SK-MEL-5 (cell line): ENCODE measurements around the gene C10orf53. TPM values are rescaled to one million over a fixed set of nuclear protein-coding genes. Genes with fewer than 3 reads are reported as not detected.
"Not testable (repeated sequence)": the region's sequence is repeated elsewhere in the genome, so short reads cannot be mapped to it uniquely, and the experiment has no call there.

Source experiments
- DNase-seq: peaks from one replicate; pipeline ENCODE4 v3.0.0-alpha.2; 2016; ENCODE audit warnings: low read depth, low spot score
- in situ Hi-C: cut with HindIII; loops from 2 replicates; pipeline ENCODE4 v1.10.0; 2016; ENCODE audit warnings: low sequenced_read_pairs, high pct_unique_total_duplicates, low pct_unique_long_range_greater_than_20kb
- total RNA-seq: library from RNA; depleted of rRNA; stranded (reverse); fragments of >200 nt; shearing (Covaris generic); gene quantifications from 2 replicates; pipeline ENCODE4 v1.2.3, GENCODE V29; 2014

The C10orf53 gene
- total RNA-seq, 1 experiment from 2014 or later, result not detected

DNA sequence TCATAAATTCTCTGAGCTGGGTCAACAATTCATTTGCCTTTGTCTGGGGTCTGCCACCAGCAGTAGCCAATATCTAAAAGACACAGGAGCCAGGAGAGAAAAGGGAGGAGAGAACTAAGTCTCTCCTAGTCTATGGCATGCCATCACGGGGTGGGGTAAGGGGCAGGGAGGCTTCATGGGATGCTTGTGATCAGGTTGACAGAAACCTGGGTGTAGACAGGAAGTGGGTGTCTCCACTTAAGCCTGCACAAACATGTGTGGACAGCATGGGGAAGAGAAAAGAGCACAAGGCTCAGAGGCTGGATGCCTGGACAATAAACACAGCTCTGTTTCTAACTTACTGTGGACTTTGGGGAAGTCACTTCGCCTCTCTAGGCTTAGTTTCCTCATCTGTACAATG is 11.5 kb upstream of the C10orf53 start:
- DNase-seq, result no peak
- in situ Hi-C loops, result no loop called here

- in situ Hi-C loops, result no loop called here
- no peak for DNase-seq
These were observed 10.8 kb upstream of the C10orf53 start for GRCh38 chr10:49668684-49669083.

DNA sequence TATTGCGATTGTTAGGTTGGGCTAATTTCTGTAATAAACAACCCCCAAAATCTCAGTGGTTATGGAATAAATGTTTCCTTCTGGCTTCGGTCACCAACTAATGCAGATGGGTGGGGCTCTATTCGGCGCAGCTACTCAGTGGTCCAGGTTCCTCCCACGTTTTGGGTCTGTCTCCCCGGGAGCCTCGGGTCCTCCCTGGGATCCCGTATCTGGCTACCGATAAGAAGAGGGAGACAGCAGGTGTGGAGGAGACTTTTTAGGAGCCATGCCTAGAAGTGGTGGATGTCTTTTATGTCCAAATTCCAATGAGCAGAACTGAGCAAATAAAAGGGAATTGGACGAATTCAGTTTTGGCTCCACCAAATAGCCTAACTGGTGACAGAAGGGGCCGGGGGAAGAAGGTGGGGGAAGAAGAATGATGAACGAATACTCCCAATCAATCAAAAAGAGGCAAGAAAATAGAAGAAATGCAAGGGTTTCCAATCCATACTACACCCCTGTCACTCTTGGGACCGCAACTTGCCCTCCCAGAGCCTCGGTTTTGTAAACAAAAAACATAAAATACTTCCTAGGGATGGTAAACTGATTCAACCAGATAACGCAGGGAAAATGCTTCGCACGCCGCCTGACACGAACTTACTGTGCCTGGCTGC is 498 bp upstream of the C10orf53 start:
- in situ Hi-C loops, result no loop called here
- no peak for DNase-seq

DNA sequence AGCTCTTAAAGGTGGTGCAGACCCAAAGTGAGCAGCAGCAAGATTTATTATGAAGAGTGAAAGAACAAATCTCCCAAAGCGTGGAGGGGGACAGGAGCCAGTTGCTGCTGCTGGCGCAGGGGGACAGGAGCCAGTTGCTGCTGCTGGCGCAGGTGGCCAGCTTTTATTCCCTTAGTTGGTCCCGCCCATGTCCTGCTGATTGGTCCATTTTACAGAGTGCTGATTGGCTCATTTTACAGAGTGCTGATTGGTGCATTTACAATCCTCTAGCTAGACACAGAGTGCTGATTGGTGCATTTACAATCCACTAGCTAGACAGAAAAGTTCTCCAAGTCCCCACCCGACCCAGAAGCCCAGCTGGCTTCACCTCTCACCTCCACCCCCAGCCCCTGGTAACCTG is 3.0 kb downstream of the C10orf53 start:
- DNase-seq, in situ Hi-C loops: not testable (repeated sequence)

GRCh38 chr10:49682879-49683278 is 3.4 kb downstream of the C10orf53 start:
- in situ Hi-C loops, result no loop called here
- DNase-seq, result no peak

DNA sequence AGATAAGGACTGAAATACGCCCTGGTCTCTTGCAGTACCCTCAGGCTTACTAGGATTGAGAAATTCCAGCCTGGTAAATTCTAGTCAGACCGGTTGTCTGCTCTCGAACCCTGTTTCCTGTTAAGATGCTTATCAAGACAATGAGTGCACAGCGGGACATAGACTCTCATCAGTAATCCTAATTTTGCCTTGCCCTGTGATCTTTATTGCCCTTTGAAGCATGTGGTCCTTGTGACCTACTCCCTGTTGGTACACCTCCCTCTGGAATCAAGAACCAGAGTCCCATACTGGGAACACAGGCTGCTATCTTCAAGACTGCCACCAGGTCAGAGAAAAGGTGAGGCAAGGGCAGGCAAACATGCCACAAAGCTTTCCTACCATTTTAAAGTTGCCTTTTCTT is 7.2 kb downstream of the C10orf53 start:
- in situ Hi-C loops, result no loop called here
- DNase-seq, result no peak

DNA sequence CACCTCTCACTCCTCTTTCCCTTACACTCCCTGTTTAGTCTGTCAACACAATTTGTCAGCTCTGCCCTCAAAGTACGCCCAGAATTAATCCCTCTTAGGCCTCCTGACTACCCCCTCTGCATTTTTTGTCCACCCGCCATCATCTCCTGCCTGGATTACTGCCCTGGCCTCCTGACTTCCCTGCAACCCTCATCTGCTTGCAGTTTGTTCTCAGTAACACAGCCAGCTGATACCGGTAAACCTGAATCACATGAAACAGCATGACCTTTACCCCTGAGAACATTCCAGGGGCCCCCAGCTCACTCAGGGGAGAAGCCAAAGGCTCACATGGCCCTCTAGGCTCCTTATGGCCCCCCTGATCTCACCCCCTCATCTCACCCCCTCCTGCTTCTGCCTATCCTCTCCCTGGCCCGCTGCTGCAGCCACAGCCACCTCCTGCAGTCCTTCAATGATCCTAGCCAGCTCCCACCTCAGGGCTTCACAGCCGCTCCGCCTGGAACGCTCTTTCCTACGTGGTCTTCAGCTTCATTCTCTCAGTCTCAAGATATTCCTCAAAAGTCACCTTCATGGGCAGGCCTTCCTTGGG is 8.9 kb downstream of the C10orf53 start:
- DNase-seq, result no peak
- in situ Hi-C loops, result no loop called here

DNA sequence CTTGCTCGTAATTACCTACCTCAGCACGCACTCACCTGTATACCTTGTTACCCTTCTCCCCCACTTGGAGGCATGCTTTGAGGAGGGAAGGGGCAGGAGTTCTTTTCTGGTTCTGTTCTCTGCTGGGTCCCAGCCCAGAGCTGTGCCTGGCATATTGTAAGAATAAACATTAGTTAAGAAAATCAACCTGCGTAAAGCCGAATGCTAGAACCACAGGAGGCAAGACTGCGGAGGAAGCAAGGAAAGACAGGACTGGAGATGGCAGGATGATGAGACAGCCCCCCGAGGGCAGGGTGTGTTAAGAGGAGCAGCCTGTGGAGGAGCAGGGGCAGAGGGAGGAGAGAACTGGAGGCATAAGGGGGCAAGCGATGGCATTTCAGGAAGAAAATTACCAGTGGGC is 9.5 kb downstream of the C10orf53 start:
- in situ Hi-C loops, result no loop called here
- no peak for DNase-seq

DNA sequence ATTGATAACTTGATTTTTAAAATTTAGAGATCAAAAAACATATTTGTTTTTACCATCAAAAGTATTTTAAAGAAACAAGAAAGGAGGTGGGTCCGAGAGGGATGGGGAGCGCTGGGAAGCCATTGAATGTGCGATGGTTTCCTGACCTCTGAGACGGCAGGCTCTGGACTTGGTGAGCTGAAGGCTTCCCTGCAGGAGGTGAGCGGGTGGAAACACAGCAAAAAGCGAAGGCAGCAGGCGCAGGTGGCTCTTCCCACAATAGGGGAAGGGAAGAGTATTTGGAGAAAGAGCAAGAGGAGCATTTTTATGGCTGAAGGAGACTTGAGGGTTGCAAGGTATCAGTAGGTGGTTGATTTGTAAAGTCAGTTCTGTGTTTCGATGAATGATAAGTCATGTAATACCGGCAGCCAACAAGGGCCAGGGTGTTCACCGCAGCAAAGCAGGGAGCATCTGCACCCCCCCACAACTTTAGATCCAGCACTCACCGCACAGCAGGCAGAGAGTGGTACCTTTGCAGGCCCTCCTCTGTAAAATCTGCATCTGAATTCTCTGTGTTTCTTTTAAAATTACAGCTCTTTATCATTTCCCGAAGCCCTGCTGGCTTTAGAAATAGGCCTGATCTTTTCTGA is 10.5 kb downstream of the C10orf53 start:
- in situ Hi-C loops, result no loop called here
- DNase-seq, result no peak

DNA sequence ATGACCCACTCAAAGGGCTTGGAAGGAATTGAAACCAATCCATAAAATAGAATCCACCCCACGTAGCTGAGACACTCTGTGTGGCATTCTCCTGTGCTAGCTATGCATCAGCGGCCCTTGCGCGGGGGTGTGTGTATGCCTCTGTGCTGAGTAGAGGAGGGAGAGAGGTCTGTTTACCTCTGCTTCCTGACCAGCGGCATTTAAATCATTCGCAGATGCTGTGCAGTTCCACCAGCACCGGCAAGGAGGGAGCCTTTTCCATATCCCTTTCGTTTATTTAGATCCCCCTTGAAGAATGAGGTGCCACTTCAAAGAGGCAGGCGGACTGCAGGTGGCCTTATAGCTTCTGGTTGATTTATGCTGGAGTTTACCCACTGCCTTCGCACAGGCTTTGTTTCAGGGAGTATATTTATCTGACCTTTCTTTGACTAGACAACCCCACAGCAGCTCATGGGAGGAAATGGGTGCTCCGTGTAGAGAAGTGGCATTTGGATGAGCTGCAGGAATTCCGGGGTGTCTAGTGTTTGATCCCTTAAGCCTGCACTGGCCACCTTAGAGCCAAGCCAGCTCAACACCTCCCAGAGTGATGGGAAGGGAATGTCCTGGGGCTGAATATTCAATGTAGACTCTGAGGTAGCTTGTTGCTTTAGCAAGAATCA is 11.4 kb downstream of the C10orf53 start:
- in situ Hi-C loops, result no loop called here
- no peak for DNase-seq

GRCh38 chr10:49691588-49691987 is 12.1 kb downstream of the C10orf53 start:
- in situ Hi-C loops, result no loop called here
- DNase-seq, result no peak

GRCh38 chr10:49694466-49694865 is 15.0 kb downstream of the C10orf53 start:
- in situ Hi-C loops, result no loop called here
- DNase-seq, result no peak

DNA sequence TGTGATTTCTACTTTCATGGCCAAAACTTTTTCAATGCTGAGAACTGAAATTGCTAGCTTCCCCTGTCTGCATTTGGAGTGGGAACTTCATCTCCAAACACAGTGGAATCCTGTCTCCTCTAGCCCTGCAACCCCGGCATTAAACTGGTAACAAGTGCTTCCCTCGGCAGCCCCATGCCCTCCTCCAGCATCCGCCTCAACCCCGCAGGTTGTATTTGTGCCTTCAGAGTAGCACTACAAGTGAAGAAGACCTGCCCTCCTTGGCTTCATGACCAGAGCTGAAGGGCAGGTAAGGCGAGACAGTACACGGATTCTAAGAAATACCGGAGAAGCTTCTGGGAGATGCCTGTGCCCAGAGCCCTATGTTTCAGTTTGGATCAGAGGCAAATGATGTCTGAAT is 16.9 kb downstream of the C10orf53 start:
- no peak for DNase-seq
- in situ Hi-C loops, result no loop called here

DNA sequence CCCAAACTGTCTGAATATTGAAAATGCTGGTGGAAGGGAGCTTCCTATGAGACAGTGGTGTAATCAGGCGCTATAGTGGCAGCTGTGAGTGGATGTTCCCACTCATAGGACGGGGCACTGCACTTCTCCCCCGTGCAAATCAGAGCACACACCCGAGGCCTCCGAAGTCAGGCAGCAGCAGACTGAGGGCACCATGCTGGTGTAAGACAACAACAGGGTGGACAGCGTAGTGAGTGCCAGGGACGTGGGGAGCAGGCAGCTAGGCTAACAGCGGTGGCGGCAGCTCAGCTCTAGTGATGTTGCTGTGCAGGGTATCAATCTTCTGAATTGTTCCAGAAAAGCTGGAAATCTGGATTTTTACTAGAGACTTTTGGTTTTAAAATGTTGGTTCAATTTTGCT is 19.2 kb downstream of the C10orf53 start:
- in situ Hi-C loops, result no loop called here
- no peak for DNase-seq

GRCh38 chr10:49700211-49700610 is 20.8 kb downstream of the C10orf53 start:
- in situ Hi-C loops, result no loop called here
- no peak for DNase-seq

DNA sequence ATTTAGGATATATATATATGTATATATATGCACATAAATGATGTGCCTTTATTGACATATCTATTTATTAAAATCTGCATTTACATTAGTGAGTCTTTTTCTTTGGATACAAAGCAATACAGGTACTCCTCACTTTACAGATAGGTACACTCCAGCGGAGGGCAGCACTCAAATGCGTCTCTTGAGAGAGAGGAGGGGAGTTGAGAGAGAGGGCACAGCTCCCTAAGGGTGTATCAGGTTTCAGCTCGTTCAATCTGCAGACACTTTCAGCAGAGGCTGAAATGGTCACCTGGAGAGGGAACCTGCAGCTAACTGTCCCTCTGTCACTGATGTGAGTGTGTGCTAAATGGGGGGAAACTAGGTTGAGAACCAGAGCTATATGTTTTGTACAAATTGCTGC is 21.5 kb downstream of the C10orf53 start:
- DNase-seq, result no peak
- in situ Hi-C loops, result no loop called here

- in situ Hi-C loops, result no loop called here
- no peak for DNase-seq
These were observed 28.1 kb downstream of the C10orf53 start for GRCh38 chr10:49707585-49707984.

- in situ Hi-C loops, result no loop called here
- no peak for DNase-seq
These were observed 30.5 kb downstream of the C10orf53 start for GRCh38 chr10:49709934-49710333.

DNA sequence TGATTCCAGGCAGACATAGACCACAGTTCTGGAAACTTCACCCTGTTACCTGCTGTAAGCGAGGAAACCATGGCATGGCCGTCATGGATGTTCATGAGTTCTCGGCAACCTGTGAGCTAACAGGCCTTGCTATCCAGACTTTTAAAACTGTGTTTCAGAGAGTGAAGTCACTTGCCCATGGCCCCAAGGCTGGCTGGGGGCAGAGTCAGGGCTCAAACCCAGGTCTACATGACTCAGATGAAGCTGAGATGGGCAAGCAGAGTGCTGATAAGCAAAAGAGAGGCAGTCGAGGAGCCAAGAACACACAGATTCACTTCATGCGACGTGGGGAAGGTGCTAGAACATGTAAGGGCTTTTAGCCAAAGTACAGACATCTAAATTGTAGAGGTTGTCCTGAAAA is 31.5 kb downstream of the C10orf53 start:
- DNase-seq, result no peak
- in situ Hi-C loops, result no loop called here
